ENCODE results near the gene ANKRD11. TPM values are rescaled to one million over a fixed set of nuclear protein-coding genes. Genes with fewer than 3 reads are reported as not detected.

The ANKRD11 gene
- total and polyA plus RNA-seq, 2 donors (not counting 3 experiments of a cell fraction or from before 2014, with no cell fraction given) = 55.8 to 191 TPM

DNA sequence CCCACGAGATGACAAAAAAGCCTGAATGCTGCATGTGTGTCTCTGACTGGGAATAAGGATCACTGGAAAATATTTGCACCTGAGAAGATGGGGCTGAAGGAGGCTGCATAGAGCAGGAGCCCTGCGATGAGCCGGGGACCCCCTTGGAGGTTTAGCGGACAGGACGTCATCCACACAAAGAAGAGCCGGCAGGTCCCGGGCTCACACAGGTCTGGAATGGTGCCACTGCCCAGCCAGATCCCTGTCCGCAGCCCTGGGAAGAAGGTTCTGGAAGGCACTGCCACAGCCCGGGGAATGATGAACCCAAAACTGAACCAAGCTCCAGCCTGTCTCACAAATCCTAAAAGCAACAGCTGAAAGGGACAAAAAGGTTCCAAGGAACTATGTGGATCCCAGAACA, 101.8 kb downstream of the ANKRD11 start:
- Histone ChIP-seq H3K27me3 (ENCODE audit: control insufficient read depth in 2 of 2, insufficient read depth in 2 of 2, low read length in 2 of 2) (no peaks in the 10 kb centered on the region), H3K79me2 (ENCODE audit: control insufficient read depth, insufficient read depth, low read length) (peaks cover 90% of the 10 kb centered on the region), H3K4me2 (ENCODE audit: insufficient read depth, low read length) (no peak overlapping the region), H3K27ac (ENCODE audit: insufficient read depth, low read depth, low read length) (no peak overlapping the region), H3K9ac (replicated peaks; ENCODE audit: extremely low read depth, insufficient read depth, low read length) (no peak overlapping the region), H3K36me3 (ENCODE audit: control insufficient read depth in 2 of 2, extremely low read depth in 1 of 2, insufficient read depth in 2 of 2, low read length in 2 of 2) (no peaks in the 10 kb centered on the region), H3K4me3 (replicated peaks in 1 of 3; ENCODE audit: insufficient read depth in 1 of 3, low read depth in 1 of 3, low read length in 3 of 3) (no peak overlapping the region), H3K9me1 (replicated peaks; ENCODE audit: control insufficient read depth, extremely low read depth, insufficient read depth, low read length) (no peaks in the 10 kb centered on the region), H2AFZ (ENCODE audit: low read depth, low read length) (no peak overlapping the region), H3K9me3 (replicated peaks; ENCODE audit: control insufficient read depth, insufficient read depth, low read length) (no peaks in the 10 kb centered on the region), H3K4me1 (ENCODE audit: control insufficient read depth, extremely low read depth, insufficient read depth, low read length) (peaks cover 3% of the 10 kb centered on the region), H4K20me1 (replicated peaks; ENCODE audit: control insufficient read depth, extremely low read depth, insufficient read depth, low read length) (no peaks in the 10 kb centered on the region)
- BruUV-seq (replicated peaks) = no TSS peak
- POLR2A ChIA-PET = no interaction called here
- TF ChIP-seq, protein P1, sequence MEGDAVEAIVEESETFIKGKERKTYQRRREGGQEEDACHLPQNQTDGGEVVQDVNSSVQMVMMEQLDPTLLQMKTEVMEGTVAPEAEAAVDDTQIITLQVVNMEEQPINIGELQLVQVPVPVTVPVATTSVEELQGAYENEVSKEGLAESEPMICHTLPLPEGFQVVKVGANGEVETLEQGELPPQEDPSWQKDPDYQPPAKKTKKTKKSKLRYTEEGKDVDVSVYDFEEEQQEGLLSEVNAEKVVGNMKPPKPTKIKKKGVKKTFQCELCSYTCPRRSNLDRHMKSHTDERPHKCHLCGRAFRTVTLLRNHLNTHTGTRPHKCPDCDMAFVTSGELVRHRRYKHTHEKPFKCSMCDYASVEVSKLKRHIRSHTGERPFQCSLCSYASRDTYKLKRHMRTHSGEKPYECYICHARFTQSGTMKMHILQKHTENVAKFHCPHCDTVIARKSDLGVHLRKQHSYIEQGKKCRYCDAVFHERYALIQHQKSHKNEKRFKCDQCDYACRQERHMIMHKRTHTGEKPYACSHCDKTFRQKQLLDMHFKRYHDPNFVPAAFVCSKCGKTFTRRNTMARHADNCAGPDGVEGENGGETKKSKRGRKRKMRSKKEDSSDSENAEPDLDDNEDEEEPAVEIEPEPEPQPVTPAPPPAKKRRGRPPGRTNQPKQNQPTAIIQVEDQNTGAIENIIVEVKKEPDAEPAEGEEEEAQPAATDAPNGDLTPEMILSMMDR (IDR thresholded peaks at IDR 0.05; ENCODE audit: extremely low read depth in 1 of 2, insufficient read depth in 1 of 2, low read depth in 1 of 2, low read length in 2 of 2) = no peak
- TF ChIP-seq JUN (IDR thresholded peaks at IDR 0.05; ENCODE audit: borderline replicate concordance, insufficient read depth, insufficient read length, low read depth) (no peak), POLR2A (IDR thresholded peaks at IDR 0.05; ENCODE audit: low read depth, low read length) (no peak), MAX (IDR thresholded peaks at IDR 0.05; ENCODE audit: insufficient read depth, insufficient read length) (no peak), FOS (IDR thresholded peaks at IDR 0.05; ENCODE audit: borderline replicate concordance, insufficient read depth, low read length) (no peak), GATA2 (IDR thresholded peaks at IDR 0.05; ENCODE audit: insufficient read depth, insufficient read length, low read depth, low read length) (no peak), POLR2AphosphoS5 (IDR thresholded peaks at IDR 0.05; ENCODE audit: insufficient read depth, low read depth, low read length) (no peak), MYC (IDR thresholded peaks at IDR 0.05; ENCODE audit: low read depth, low read length) (no peak), EZH2 (IDR thresholded peaks at IDR 0.05; ENCODE audit: borderline replicate concordance, low read depth, low read length, severe bottlenecking) (no peak)
- DNase-seq (ENCODE audit: low read depth, low spot score) (no peak), FAIRE-seq (no peak)
- intact Hi-C loops (cut with micrococcal nuclease) (no loop called here), dilution Hi-C loops (cut with MboI; ENCODE audit: extremely low pct_ligation_motif_present, low sequenced_read_pairs) (no loop called here)
- CTCF ChIA-PET = no interaction called here
